ENCODE data around the gene PXT1.

The PXT1 gene

GRCh38 chr6:36350082-36350481 is 92.6 kb downstream of the PXT1 start:
- H3K4me3 ChIP-seq (ENCODE audit: insufficient read depth, low read depth, low read length): no peak overlapping the region
- 91 to 95% methylated on average over 4 of the region's 4 CpGs for WGBS, 2 experiments
- H3K36me3 ChIP-seq (ENCODE audit: control insufficient read depth, insufficient read depth, low read length): no peaks in the 10 kb centered on the region
- H3K9me3 ChIP-seq (ENCODE audit: control insufficient read depth, low read length): no peaks in the 10 kb centered on the region
- no peaks in the 10 kb centered on the region for H3K27me3 ChIP-seq (ENCODE audit: control insufficient read depth, insufficient read depth, low read length, poor library complexity, severe bottlenecking)
- H3K27ac ChIP-seq (ENCODE audit: insufficient read depth, low read depth, low read length, poor library complexity, severe bottlenecking): no peak overlapping the region
- H3K4me1 ChIP-seq (ENCODE audit: control insufficient read depth, insufficient read depth, low read length): no peaks in the 10 kb centered on the region

DNA sequence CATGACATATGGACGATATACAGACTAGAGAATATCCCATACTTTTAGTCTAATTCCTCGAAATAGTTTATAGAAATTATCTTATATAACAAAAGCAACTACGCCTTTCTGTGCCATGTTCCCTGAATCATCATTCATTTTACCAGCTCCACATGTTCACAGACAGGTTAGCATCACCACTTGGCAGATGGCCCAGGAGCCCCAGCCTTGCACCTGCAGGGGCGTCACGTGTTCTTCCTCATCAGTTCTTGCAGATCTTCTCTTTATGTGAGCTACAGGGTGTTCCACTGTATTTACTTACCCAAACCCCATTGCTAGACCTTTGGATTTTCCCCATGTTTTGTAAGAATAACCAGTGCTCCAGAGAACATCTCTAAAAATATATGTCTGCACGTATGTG is 93.4 kb downstream of the PXT1 start:
- Histone ChIP-seq H3K9me3 (ENCODE audit: control insufficient read depth, low read length) (no peaks in the 10 kb centered on the region), H3K27ac (ENCODE audit: insufficient read depth, low read depth, low read length, poor library complexity, severe bottlenecking) (no peak overlapping the region), H3K36me3 (ENCODE audit: control insufficient read depth, insufficient read depth, low read length) (no peaks in the 10 kb centered on the region), H3K4me1 (ENCODE audit: control insufficient read depth, insufficient read depth, low read length) (no peaks in the 10 kb centered on the region), H3K27me3 (ENCODE audit: control insufficient read depth, insufficient read depth, low read length, poor library complexity, severe bottlenecking) (no peaks in the 10 kb centered on the region), H3K4me3 (ENCODE audit: insufficient read depth, low read depth, low read length) (no peak overlapping the region)
- WGBS, 2 experiments: 90 to 91% methylated on average over 4 to 6 of the region's 6 CpGs

DNA sequence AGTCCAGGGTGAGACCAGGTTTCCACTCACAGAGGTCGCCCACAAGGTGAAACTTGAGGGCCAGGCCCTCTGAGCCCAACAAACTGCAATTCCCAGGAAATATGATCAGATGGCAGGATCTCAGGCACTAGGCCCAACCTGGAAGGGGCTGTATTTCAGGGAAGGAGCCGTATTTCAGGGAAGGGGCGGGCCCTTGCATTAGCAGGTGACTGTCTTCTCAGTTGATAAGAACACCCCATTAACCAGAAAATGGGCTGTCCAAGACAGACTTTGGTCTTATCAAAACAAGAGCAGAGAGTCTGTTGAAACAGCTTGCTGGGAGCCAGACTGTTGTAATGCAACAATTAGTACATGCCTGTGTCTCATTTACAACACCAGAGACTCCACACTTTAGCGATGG is 95.0 kb downstream of the PXT1 start:
- no peak overlapping the region for H3K4me3 ChIP-seq (ENCODE audit: insufficient read depth, low read depth, low read length)
- WGBS, 2 experiments: 92 to 95% methylated on average over 4 of the region's 4 CpGs

GRCh38 chr6:36346486-36347273 is 96.0 kb downstream of the PXT1 start:
- Histone ChIP-seq H3K27ac (ENCODE audit: insufficient read depth, low read depth, low read length, poor library complexity, severe bottlenecking) (no peak overlapping the region), H3K27me3 (ENCODE audit: control insufficient read depth, insufficient read depth, low read length, poor library complexity, severe bottlenecking) (no peaks in the 10 kb centered on the region), H3K4me3 (ENCODE audit: insufficient read depth, low read depth, low read length) (no peak overlapping the region), H3K4me1 (ENCODE audit: control insufficient read depth, insufficient read depth, low read length) (no peaks in the 10 kb centered on the region), H3K9me3 (ENCODE audit: control insufficient read depth, low read length) (no peaks in the 10 kb centered on the region), H3K36me3 (ENCODE audit: control insufficient read depth, insufficient read depth, low read length) (no peaks in the 10 kb centered on the region)
- WGBS, 2 experiments: 95% methylated on average over 20 of the region's 20 CpGs

More for the DNA sequence above, 95.0 kb downstream of the PXT1 start:
- Histone ChIP-seq H3K27ac (ENCODE audit: insufficient read depth, low read depth, low read length, poor library complexity, severe bottlenecking) (no peak overlapping the region), H3K36me3 (ENCODE audit: control insufficient read depth, insufficient read depth, low read length) (no peaks in the 10 kb centered on the region), H3K9me3 (ENCODE audit: control insufficient read depth, low read length) (no peaks in the 10 kb centered on the region), H3K4me1 (ENCODE audit: control insufficient read depth, insufficient read depth, low read length) (no peaks in the 10 kb centered on the region), H3K27me3 (ENCODE audit: control insufficient read depth, insufficient read depth, low read length, poor library complexity, severe bottlenecking) (no peaks in the 10 kb centered on the region)

DNA sequence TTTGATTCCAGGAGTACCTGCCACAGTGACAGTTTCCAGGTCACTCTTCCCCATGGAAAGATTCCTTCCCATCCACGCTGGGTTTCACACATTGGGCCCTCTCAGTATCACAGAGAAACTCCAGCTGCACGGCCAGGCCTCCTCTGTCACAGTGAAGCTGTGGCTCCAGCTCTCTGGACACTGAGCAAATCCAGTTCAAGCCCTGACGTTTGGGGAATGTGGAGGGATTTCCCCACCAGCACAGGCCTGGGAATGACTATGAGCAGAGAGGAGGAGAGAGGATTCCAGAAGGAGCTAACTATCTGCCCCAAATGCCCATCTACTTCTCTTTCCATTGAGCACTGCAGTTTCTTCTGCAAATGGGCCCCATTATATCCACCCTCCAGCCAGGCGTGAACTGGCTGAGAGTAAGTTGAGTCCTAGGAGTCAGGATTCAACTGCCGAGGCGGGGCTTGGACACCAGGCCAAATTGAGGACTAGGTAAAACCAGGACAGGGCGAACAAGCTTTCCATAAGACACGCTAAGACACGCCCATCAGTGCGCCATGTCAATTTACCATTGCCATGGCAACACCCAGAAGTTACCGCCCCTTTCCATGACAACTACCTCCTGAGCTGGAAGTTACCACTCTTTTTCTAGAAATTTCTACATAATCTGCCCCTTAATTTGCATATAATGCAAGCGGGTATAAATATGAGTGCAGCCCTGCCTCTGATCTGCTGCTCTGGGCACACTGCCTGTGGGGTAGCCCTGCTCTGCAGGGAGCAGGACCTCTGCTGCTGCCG is 96.8 kb downstream of the PXT1 start:
- WGBS, 2 experiments: 90 to 93% methylated on average over 13 of the region's 13 CpGs
- Histone ChIP-seq H3K27me3 (ENCODE audit: control insufficient read depth, insufficient read depth, low read length, poor library complexity, severe bottlenecking) (peaks cover under 1% of the 10 kb centered on the region), H3K9me3 (ENCODE audit: control insufficient read depth, low read length) (no peaks in the 10 kb centered on the region), H3K4me1 (ENCODE audit: control insufficient read depth, insufficient read depth, low read length) (no peaks in the 10 kb centered on the region), H3K36me3 (ENCODE audit: control insufficient read depth, insufficient read depth, low read length) (no peaks in the 10 kb centered on the region), H3K27ac (ENCODE audit: insufficient read depth, low read depth, low read length, poor library complexity, severe bottlenecking) (no peak overlapping the region), H3K4me3 (ENCODE audit: insufficient read depth, low read depth, low read length) (no peak overlapping the region)

DNA sequence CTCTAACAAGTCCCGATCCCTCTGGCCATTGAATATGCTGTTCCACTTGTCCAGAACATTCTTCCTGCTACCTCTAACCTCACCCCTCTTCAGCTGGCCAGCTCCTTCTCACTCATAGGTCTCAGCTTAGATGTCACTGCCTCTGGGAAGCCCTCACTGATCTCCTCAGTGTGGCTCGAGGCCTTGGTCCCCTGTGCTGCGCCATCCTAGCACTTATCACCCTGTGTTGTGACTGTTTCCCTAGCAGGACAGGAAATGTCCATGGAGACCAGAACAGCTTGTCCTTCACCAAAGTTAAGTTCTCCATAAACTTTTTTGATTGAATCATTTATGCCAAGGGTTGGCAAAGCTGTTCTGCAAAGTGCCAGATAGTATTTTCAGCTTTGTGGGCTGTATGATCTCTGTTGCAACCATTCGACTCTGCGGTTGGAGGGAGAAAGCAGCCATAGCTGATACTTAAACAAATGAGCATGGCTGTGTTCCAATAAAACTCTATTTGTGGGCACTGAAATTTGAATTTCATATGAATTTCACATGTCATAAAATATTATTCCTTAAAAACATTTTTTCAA is 99.5 kb downstream of the PXT1 start:
- H3K27me3 ChIP-seq (ENCODE audit: control insufficient read depth, insufficient read depth, low read length, poor library complexity, severe bottlenecking): peaks cover 13% of the 10 kb centered on the region
- WGBS, 2 experiments: 74 to 77% methylated on average over 5 of the region's 5 CpGs

DNA sequence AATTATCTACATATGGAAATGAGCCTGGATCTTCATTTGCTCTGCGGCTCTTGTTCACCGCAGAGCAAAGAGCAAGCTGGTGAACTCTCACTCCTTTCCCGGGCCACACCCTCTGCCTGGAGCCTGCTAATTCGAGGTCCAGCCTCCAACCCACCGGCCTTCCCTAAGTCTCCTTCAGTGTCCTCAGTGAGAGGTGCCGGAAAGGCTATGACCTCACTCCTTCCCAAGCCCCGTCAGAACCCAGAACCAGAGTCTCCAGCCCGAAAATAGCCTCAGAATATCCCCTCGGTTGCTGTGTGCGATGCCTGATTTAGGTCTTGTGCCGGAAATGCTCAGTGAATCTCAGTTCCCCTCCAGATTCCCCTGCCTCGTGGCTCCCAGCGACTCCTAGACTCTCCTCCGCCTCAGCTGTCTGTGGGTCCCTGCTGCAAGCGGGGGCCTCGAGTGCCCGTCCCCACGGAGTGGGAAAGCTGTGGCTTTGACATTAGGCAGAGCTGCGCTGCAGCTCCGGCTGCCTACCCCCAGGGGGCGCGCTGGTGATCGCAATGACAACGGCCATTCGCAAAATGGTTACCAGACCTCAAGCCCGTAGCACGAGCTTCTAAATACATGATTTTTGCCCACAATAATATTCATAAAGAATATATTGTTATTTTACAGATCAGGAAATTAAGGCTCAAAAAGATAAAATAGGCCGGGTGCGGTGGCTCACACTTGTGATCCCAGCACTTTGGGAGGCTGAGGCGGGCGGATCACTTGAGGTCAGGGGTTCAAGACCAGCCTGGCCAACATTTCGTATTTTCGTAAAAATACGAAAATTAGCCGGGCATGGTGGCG is 101.8 kb downstream of the PXT1 start:
- Histone ChIP-seq H3K4me1 (ENCODE audit: control insufficient read depth, insufficient read depth, low read length) (no peaks in the 10 kb centered on the region), H3K27me3 (ENCODE audit: control insufficient read depth, insufficient read depth, low read length, poor library complexity, severe bottlenecking) (peaks cover 13% of the 10 kb centered on the region), H3K4me3 (ENCODE audit: insufficient read depth, low read depth, low read length) (no peak overlapping the region)

More for the DNA sequence above, 99.5 kb downstream of the PXT1 start:
- Histone ChIP-seq H3K4me3 (ENCODE audit: insufficient read depth, low read depth, low read length) (no peak overlapping the region), H3K9me3 (ENCODE audit: control insufficient read depth, low read length) (no peaks in the 10 kb centered on the region), H3K27ac (ENCODE audit: insufficient read depth, low read depth, low read length, poor library complexity, severe bottlenecking) (no peak overlapping the region), H3K4me1 (ENCODE audit: control insufficient read depth, insufficient read depth, low read length) (no peaks in the 10 kb centered on the region), H3K36me3 (ENCODE audit: control insufficient read depth, insufficient read depth, low read length) (no peaks in the 10 kb centered on the region)

More for the DNA sequence above, 101.8 kb downstream of the PXT1 start:
- Histone ChIP-seq H3K36me3 (ENCODE audit: control insufficient read depth, insufficient read depth, low read length) (no peaks in the 10 kb centered on the region), H3K27ac (ENCODE audit: insufficient read depth, low read depth, low read length, poor library complexity, severe bottlenecking) (no peak overlapping the region), H3K9me3 (ENCODE audit: control insufficient read depth, low read length) (no peaks in the 10 kb centered on the region)
- whole genome bisulfite sequencing, 2 experiments: 30 to 33% methylated on average over 34 of the region's 36 CpGs

Data from ectodermal cell (in vitro differentiated cells).